ENCODE measurements around the gene MTCH1. TPM values are rescaled to one million over a fixed set of nuclear protein-coding genes. Genes with fewer than 3 reads are reported as not detected.

The MTCH1 gene
- total and polyA plus RNA-seq, 9 of the 15 experiments (the other 6 are each of a cell fraction or from before 2014, with no cell fraction given), result 7.9 to 161 (median 118) TPM

DNA sequence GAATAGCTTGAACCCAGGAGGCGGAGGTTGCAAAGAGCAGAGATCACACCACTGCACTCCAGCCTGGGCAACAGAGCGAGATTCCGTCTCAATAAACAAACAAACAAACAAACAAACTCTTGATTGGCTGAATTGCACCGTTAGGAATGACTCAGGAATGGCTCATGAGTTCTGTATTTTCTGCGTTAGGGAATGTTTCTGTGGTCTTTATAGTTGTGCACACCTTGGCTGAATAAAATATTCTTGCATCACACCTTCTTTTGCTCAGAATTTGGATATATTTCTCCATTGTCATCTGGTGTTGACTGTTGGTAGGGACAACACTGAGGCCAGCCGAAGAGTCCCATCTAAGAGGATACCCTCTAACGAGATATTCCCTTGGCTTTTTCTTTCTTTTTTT lies 51.1 kb downstream of the MTCH1 start:
- ATAC-seq (no peak), FAIRE-seq (no peak), DNase-seq (ENCODE audit: extremely low read depth in 1 of 4, low spot score in 3 of 4) (no peak)
- Histone ChIP-seq H3K9me3 (replicated peaks; ENCODE audit: control insufficient read depth, insufficient read depth, low read depth, low read length) (no peaks in the 10 kb centered on the region), H3K9ac (ENCODE audit: insufficient read depth in 1 of 2, low read depth in 2 of 2, low read length in 2 of 2) (no peak overlapping the region), H3K4me2 (ENCODE audit: insufficient read depth, low read length) (no peak overlapping the region), H3K79me2 (ENCODE audit: control insufficient read depth, insufficient read depth, low read length) (no peaks in the 10 kb centered on the region), H3K27me3 (ENCODE audit: control insufficient read depth in 2 of 2, insufficient read depth in 2 of 2, low read length in 2 of 2) (peaks cover 15 to 40% of the 10 kb centered on the region in 2 experiments), H3K4me3 (no peak overlapping the region), H3K9me1 (ENCODE audit: control insufficient read depth, insufficient read depth, low read length) (no peaks in the 10 kb centered on the region), H3K4me1 (replicated peaks in 1 of 2; ENCODE audit: control insufficient read depth in 2 of 2, insufficient read depth in 2 of 2, low read length in 2 of 2) (no peaks in the 10 kb centered on the region; a peak in 1 of 5 replicates), H2AFZ (ENCODE audit: low read depth, low read length) (no peak overlapping the region), H3K27ac (ENCODE audit: extremely low read depth, low read depth, low read length) (no peak overlapping the region), H3K36me3 (ENCODE audit: control insufficient read depth, insufficient read depth, low read length) (no peaks in the 10 kb centered on the region), H4K20me1 (replicated peaks; ENCODE audit: control insufficient read depth, insufficient read depth, low read length) (0 out of 2 replicates have a peak, but pooled peaks cover 6% of the 10 kb centered on the region)
- TF ChIP-seq, protein P1, sequence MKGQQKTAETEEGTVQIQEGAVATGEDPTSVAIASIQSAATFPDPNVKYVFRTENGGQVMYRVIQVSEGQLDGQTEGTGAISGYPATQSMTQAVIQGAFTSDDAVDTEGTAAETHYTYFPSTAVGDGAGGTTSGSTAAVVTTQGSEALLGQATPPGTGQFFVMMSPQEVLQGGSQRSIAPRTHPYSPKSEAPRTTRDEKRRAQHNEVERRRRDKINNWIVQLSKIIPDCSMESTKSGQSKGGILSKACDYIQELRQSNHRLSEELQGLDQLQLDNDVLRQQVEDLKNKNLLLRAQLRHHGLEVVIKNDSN (CRISPR knock-in tag; IDR thresholded peaks at IDR 0.05), result no peak
- peak; percentile 3 for TF ChIP-seq CBX2 (IDR thresholded peaks at IDR 0.05; ENCODE audit: insufficient read depth, low read length, poor library complexity, severe bottlenecking)
- TF ChIP-seq, protein P2, sequence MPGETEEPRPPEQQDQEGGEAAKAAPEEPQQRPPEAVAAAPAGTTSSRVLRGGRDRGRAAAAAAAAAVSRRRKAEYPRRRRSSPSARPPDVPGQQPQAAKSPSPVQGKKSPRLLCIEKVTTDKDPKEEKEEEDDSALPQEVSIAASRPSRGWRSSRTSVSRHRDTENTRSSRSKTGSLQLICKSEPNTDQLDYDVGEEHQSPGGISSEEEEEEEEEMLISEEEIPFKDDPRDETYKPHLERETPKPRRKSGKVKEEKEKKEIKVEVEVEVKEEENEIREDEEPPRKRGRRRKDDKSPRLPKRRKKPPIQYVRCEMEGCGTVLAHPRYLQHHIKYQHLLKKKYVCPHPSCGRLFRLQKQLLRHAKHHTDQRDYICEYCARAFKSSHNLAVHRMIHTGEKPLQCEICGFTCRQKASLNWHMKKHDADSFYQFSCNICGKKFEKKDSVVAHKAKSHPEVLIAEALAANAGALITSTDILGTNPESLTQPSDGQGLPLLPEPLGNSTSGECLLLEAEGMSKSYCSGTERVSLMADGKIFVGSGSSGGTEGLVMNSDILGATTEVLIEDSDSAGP (CRISPR knock-in tag; IDR thresholded peaks at IDR 0.05), result no peak
- ChIA-PET CTCF (ENCODE audit: low intra/inter-chr PET ratio) (no interaction called here), POLR2A (interaction anchor here (2.4 kb wide), 1 partner anchor 8 kb away, joined by 10 read pairs; no protein-coding TSS in a partner anchor)
- intact Hi-C loops (cut with micrococcal nuclease) (no loop called here), in situ Hi-C loops (cut with MboI) (no loop called here)
- 13% methylated on average over 7 of the region's 7 CpGs for WGBS (ENCODE audit: insufficient coverage, low coverage, missing lambda C conversion rate)
- no TSS peak for BruUV-seq (replicated peaks)
